Measurements from ENCODE around the gene RAP1A. TPM values are rescaled to one million over a fixed set of nuclear protein-coding genes. Genes with fewer than 3 reads are reported as not detected.

Gene RAP1A
- total RNA-seq, 4 donors from 2014 or later: 171 to 325 (median 216) TPM

- H3K36me3 ChIP-seq: no peaks in the 10 kb centered on the region
- no peaks in the 10 kb centered on the region for H3K27me3 ChIP-seq
- DNase-seq (ENCODE audit: extremely low spot score): no peak
- 80% methylated on average over 5 of the region's 5 CpGs for WGBS
- intact Hi-C loops (cut with DNase I): loop anchor here (5.0 kb wide), 1 partner anchor 151 kb away; no protein-coding TSS in a partner anchor
- TF ChIP-seq POLR2A (IDR thresholded peaks at IDR 0.05; ENCODE audit: low read depth) (no peak), POLR2AphosphoS5 (IDR thresholded peaks at IDR 0.05) (no peak), CTCF (IDR thresholded peaks at IDR 0.05) (no peak), EP300 (IDR thresholded peaks at IDR 0.05) (no peak)
- H3K27ac ChIP-seq (replicated peaks in 1 of 4): peak overlapping the region in 2 of 4 donors; percentile 7 to 13
- H3K9me3 ChIP-seq: no peaks in the 10 kb centered on the region
- H3K4me1 ChIP-seq: peaks cover 33 to 89% (median 82%) of the 10 kb centered on the region in 4 donors
- H3K4me3 ChIP-seq: no peak overlapping the region
Observed at GRCh38 chr1:111658622-111659021, 39.0 kb downstream of the RAP1A start.

- 31% methylated on average over 5 of the region's 5 CpGs for WGBS
- no peaks in the 10 kb centered on the region for H3K36me3 ChIP-seq
- no peaks in the 10 kb centered on the region for H3K9me3 ChIP-seq
- no peak for DNase-seq (ENCODE audit: extremely low spot score)
- H3K4me1 ChIP-seq: peaks cover 45 to 94% (median 87%) of the 10 kb centered on the region in 4 donors
- H3K27me3 ChIP-seq: no peaks in the 10 kb centered on the region
- peak overlapping the region; percentile 24 to 67 (median 45) for H3K27ac ChIP-seq (replicated peaks in 1 of 4)
- TF ChIP-seq POLR2A (IDR thresholded peaks at IDR 0.05; ENCODE audit: low read depth): no peak
- no peak for TF ChIP-seq EP300 (IDR thresholded peaks at IDR 0.05)
- no peak for TF ChIP-seq POLR2AphosphoS5 (IDR thresholded peaks at IDR 0.05)
- TF ChIP-seq CTCF (IDR thresholded peaks at IDR 0.05): no peak
- intact Hi-C loops (cut with DNase I): no loop called here
- H3K4me3 ChIP-seq: peak overlapping the region in 1 of 4 donors; percentile 1
Observed at GRCh38 chr1:111660204-111661150, 40.9 kb downstream of the RAP1A start.

GRCh38 chr1:111664652-111665051 lies 45.1 kb downstream of the RAP1A start:
- TF ChIP-seq CTCF (IDR thresholded peaks at IDR 0.05) (no peak), POLR2A (IDR thresholded peaks at IDR 0.05; ENCODE audit: low read depth) (no peak), POLR2AphosphoS5 (IDR thresholded peaks at IDR 0.05) (no peak), EP300 (IDR thresholded peaks at IDR 0.05) (no peak)

GRCh38 chr1:111665497-111665896 lies 45.9 kb downstream of the RAP1A start:
- Histone ChIP-seq H3K36me3 (peaks cover 0 to 5% (median 0%) of the 10 kb centered on the region in 4 donors), H3K27ac (replicated peaks in 1 of 4) (peak overlapping the region; percentile 18 to 73 (median 48)), H3K4me3 (no peak overlapping the region), H3K9me3 (no peaks in the 10 kb centered on the region), H3K27me3 (no peaks in the 10 kb centered on the region), H3K4me1 (peaks cover 50 to 94% (median 88%) of the 10 kb centered on the region in 4 donors)
- intact Hi-C loops (cut with DNase I): no loop called here
- no peak for DNase-seq (ENCODE audit: extremely low spot score)
- TF ChIP-seq POLR2A (IDR thresholded peaks at IDR 0.05; ENCODE audit: low read depth) (no peak), EP300 (IDR thresholded peaks at IDR 0.05) (no peak), CTCF (IDR thresholded peaks at IDR 0.05) (no peak), POLR2AphosphoS5 (IDR thresholded peaks at IDR 0.05) (no peak)

More at GRCh38 chr1:111664652-111665051, 45.1 kb downstream of the RAP1A start:
- Histone ChIP-seq H3K36me3 (peaks cover 0 to 5% (median 0%) of the 10 kb centered on the region in 4 donors), H3K27me3 (no peaks in the 10 kb centered on the region), H3K4me3 (no peak overlapping the region), H3K9me3 (no peaks in the 10 kb centered on the region), H3K27ac (replicated peaks in 1 of 4) (peak overlapping the region; percentile 18 to 73 (median 48)), H3K4me1 (peaks cover 55 to 94% (median 90%) of the 10 kb centered on the region in 4 donors)
- 58% methylated on average over 1 of the region's 1 CpG for WGBS
- intact Hi-C loops (cut with DNase I): no loop called here
- DNase-seq (ENCODE audit: extremely low spot score): no peak

Measured in esophagus muscularis mucosa (tissue), 4 donors.